Retinal pigment epithelial cell (primary cell): Measurements from ENCODE around the gene EID3.
"Not testable (repeated sequence)": the region's sequence is repeated elsewhere in the genome, so short reads cannot be mapped to it uniquely, and the experiment has no call there.

Source experiments
- DNase-seq: peaks from one replicate; pipeline ENCODE4 v3.0.0-alpha.2; 2010; ENCODE audit warnings: low read depth
- H3K4me3 ChIP-seq: 2 replicates; pipeline ENCODE4 v1.5.1; 2011; ENCODE audit warnings: mild to moderate bottlenecking, low read length, control low read depth, moderate library complexity
- CTCF ChIP-seq: conservative IDR thresholded peaks from 2 replicates; pipeline ENCODE4 v1.5.1; 2011; ENCODE audit warnings: low read depth, low read length, control low read depth, inconsistent platforms

EID3 gene

GRCh38 chr12:104319918-104320626 lies 16.5 kb downstream of the EID3 start:
- no peak for TF ChIP-seq CTCF
- no peak overlapping the region for H3K4me3 ChIP-seq
- no peak for DNase-seq

- no peak for DNase-seq
- TF ChIP-seq CTCF: no peak
- no peak overlapping the region for H3K4me3 ChIP-seq
These were observed 17.1 kb downstream of the EID3 start for GRCh38 chr12:104320627-104321024.

- H3K4me3 ChIP-seq: no peak overlapping the region
- TF ChIP-seq CTCF: no peak
- DNase-seq: no peak
These were observed 18.4 kb downstream of the EID3 start for GRCh38 chr12:104321949-104322348.

GRCh38 chr12:104322533-104322932 lies 19.0 kb downstream of the EID3 start:
- not testable (repeated sequence) for DNase-seq, H3K4me3 ChIP-seq

GRCh38 chr12:104323899-104324298 lies 20.4 kb downstream of the EID3 start:
- H3K4me3 ChIP-seq: no peak overlapping the region
- no peak for DNase-seq
- no peak for TF ChIP-seq CTCF

GRCh38 chr12:104328278-104328677 lies 24.7 kb downstream of the EID3 start:
- DNase-seq, H3K4me3 ChIP-seq: not testable (repeated sequence)

GRCh38 chr12:104328790-104329189 lies 25.3 kb downstream of the EID3 start:
- TF ChIP-seq CTCF: no peak
- H3K4me3 ChIP-seq: no peak overlapping the region
- no peak for DNase-seq

- no peak for TF ChIP-seq CTCF
- DNase-seq: no peak
- H3K4me3 ChIP-seq: no peak overlapping the region
These were observed 26.4 kb downstream of the EID3 start for GRCh38 chr12:104329707-104330532.
